GM12892 (cell line): Measurements from ENCODE around the gene PDSS2.

Experiments
- POLR2A ChIP-seq: IDR thresholded peaks from 2 replicates; pipeline ENCODE4 v1.6.1; 2011; ENCODE audit warnings: low read depth, low read length, control low read depth
- POLR2AphosphoS5 ChIP-seq: IDR thresholded peaks from 2 replicates; pipeline ENCODE4 v1.6.1; 2011; ENCODE audit warnings: low read depth, low read length, control low read depth
- TAF1 ChIP-seq: IDR thresholded peaks from 2 replicates; pipeline ENCODE4 v1.6.1; 2011; ENCODE audit warnings: low read depth, mild to moderate bottlenecking, control low read depth, low read length, borderline replicate concordance

DNA sequence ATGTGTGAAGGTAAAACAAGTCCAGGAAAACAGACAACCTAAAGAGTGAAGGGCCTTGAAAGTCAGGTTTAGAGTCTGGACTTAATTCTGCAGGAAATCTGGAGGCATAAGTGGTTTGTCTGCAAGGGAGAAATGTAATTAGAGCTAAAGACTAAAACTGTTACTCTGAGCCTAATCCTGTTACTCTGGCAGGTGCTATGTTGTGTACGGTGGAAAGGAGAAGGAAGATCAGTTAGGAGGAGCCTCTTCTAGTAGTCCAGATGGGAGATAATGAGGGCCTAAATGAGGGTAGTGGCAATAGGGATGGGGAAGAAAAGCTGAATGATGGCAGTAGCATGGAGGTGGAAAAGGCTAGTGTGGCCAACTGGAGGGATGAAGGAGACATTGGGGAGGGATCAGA lies 118.5 kb downstream of the PDSS2 start:
- no peak for TF ChIP-seq POLR2A
- TF ChIP-seq POLR2AphosphoS5 = no peak
- TF ChIP-seq TAF1 = no peak
